GM21529 (cell line): ENCODE measurements around the gene ST6GALNAC3.
A peak's percentile ranks its signal among the peaks of the same experiment; 100 is the strongest.

Source experiments
- ATAC-seq: cut with Tn5 transposase; IDR thresholded peaks from one replicate; pipeline ENCODE4 v1.9.1; 2021; ENCODE audit not compliant: unreplicated experiment

Gene ST6GALNAC3

GRCh38 chr1:76140227-76140626, 65.7 kb downstream of the ST6GALNAC3 start:
- no peak for ATAC-seq

DNA sequence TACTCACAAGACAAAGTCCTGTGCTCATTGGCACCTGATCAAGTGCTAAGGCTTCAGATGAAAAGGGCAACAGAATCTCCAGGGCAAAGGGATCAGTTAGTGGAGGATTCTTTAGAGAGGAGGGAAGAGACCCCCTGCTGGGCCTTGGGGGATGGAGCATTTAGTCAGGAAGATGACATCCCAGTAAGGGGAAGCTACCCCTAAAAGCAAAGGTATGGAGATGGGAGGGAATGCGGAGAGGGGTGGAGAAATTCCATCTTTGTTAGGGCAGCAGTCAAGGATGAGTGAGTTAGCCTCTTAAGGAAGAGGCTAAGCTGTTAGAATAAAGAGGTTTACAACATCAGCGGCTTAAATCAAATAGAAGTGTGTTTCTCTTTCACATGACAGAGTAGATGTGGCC, 67.4 kb downstream of the ST6GALNAC3 start:
- no peak for ATAC-seq

DNA sequence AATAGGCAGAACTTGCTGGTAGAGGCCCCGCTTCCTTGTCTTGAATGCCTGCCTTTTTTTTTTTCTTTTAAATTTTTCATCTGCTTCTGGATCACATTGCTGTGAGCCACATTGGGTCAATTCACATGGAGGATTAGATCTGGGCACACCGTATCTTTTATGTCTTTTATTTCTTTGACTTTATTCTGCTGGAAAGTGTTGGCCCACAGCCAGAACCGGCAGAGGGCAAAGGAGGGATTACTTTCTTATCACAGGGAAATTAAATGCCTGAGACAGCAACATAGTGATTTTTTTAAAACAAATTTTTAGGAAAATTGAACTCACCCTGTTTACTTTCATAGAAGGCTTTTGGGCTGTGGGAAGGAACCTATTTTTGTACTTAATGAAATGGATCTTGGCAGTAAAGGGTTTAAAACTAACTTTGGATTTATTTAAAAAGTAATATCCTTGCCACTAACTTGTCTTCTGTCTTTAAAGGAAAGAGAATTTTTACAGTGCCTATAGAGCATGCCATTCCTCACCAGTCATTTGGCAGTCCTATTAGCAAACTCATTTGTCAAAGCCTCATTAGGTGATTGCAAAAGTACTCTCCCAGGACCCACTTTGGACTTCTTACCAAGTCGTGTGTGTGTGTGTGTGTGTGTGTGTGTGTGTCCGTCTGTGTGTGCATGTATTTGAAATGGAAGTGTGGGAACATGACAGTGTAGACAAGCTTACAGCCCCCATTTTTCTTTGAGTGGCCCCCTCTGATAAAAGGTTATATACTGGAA, 68.4 kb downstream of the ST6GALNAC3 start:
- no peak for ATAC-seq

GRCh38 chr1:76144247-76144646, 69.7 kb downstream of the ST6GALNAC3 start:
- ATAC-seq, result no peak

- no peak for ATAC-seq
Observed at GRCh38 chr1:76145332-76145731, 70.8 kb downstream of the ST6GALNAC3 start.

DNA sequence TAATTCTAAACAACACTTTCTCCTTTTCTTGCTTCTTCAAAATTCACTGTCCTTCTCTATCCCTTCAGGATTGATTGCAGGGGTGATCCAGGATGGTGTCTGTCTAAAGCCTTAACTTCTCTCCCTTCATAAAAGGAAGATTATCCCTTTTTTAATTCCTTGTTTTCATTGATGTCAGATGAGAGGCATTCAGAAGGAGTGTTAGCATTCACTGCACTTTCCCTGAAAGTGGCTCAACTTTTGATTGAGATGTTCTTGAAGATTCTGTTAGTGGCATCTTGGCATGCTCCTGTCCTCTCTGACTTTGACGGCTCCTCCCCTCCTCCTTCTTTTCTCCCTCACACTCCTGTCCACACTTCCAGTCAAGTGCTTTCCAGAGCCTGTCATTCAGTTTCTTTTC, 71.6 kb downstream of the ST6GALNAC3 start:
- no peak for ATAC-seq

DNA sequence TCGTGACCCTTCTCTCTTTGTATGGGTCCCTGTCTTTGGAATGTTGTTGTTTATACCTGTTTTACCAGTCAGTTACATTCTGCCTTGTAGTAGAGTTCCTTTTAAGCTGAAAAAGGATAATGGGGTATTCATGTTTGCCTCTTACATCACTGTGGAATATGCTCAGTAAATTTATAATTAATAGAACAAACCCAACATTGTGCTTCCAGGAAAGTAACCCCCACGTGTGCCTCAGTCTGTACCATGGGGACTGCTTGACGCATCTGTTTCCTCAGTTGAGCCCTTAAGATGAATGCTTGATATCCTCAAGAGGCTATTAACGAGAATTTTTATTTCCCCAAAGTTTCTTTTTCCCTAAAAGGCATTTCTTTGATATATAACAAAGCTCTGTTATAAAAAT, 73.4 kb downstream of the ST6GALNAC3 start:
- ATAC-seq, result no peak

GRCh38 chr1:76148460-76148859, 73.9 kb downstream of the ST6GALNAC3 start:
- ATAC-seq, result no peak

DNA sequence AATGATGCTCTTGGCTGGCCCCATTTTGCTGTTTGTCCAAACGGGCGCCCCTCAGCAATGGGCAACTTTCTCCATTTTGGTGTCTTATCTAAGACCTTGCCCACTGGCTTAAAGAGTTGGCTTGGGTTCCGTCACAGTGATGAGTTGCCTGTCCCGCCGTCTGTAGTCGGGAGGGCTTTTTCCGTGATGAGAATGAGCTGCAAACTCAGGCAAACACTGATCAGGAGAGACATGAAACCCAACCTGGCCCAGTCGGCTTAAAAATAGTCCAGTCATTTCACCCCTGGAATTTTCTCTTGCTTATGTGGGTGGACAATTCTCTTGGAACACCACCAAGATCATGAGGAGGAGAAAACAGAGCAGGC, 79.3 kb downstream of the ST6GALNAC3 start:
- no peak for ATAC-seq

DNA sequence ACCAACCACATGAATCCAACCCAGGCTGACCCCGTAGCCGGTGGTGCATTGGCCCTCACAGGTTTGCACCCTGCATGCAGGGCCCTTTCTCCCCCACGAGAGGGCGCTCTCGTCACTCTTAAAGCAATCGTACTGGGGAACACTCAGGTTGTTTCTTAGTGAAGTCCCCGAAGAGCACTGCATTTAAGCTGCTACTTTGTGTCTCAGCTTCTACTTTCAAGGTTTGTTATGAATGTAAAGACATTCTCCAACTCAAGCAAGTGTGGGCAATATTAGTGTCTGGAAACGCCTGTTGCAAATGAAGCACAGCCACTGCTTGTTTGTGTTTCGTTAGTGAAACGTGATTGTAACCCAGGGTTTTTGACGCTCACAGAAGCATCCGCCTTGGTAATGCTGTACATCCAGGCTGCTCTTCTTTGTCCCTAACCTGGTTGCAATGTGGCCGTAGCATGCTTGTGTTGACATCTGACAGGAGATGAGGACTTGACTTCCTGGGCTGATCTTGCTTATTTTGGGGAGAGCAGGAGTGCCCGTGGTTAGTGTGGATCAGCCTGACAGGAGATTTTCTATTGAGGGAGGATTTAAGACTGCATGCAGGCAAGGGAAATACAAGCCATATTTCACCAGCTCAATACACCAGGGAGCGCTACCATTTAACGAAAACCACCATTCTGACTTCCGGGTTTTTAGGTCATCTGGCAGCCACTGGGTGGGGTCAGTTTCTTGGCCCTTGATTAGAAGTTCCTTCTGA, 79.8 kb downstream of the ST6GALNAC3 start:
- ATAC-seq, result peak; percentile 96

GRCh38 chr1:76156987-76157386, 82.4 kb downstream of the ST6GALNAC3 start:
- ATAC-seq, result no peak

- ATAC-seq, result no peak
Observed at GRCh38 chr1:76158126-76158525, 83.6 kb downstream of the ST6GALNAC3 start.

DNA sequence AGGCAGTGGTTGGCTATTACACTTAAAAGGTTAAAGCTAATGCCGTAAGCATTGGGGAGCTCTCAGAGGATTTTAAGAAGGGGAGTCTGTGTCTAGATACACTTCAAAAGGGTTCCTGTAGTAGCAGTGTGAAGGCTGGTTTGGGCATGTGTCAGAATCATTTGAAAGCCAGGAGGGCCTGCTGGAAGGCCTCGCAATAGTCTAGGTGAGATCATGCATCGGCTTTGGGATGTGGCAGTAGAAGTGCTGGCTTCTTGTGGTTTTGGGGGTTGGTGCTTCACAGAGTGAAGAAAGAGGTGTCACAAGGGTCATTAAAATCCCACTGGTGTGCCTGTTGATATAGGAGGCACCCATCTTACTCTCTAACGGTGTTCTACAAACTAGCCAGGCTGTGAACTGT, 85.7 kb downstream of the ST6GALNAC3 start:
- ATAC-seq, result no peak

- no peak for ATAC-seq
Observed at GRCh38 chr1:76161451-76161850, 86.9 kb downstream of the ST6GALNAC3 start.

DNA sequence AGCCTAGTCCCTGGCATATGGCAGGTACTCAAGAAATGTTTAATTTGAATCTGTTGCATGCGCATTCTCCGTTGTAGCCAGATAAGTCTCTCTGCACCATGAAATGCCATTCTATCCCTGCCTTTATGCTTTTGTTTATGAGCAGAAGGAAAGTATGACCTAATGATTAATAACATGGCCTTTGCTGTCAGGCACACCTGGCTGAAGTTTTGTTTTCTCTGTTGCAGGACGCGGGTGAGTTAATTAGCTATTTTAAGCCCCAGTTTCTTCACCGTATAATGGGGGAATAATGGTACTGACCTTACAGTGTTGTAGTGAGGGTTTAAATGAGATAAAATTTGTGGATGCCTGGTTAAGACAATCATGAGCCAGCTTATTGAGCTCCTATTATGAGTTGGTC, 87.7 kb downstream of the ST6GALNAC3 start:
- no peak for ATAC-seq

- no peak for ATAC-seq
Observed at GRCh38 chr1:76164165-76164564, 89.6 kb downstream of the ST6GALNAC3 start.

DNA sequence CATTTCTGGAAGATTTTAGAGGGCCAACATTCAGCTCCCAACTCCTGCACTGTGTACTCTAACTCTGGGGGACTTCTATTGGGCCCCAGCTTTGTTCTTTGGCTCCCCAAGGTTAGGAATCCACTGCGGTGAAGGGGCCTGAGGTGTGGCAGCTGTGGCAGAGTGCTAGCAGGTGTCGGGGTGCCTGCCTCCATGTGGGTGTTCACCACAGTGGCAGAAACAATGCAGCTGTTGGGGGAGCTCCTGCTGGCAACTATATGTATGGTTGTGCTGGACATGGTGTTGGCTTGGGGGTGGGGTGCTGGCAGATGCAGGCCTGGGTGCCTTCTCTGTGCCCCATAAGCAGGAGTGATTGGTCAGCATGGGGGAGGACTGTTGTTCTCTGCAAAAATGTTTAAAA, 95.5 kb downstream of the ST6GALNAC3 start:
- no peak for ATAC-seq

GRCh38 chr1:76170513-76170912, 96.0 kb downstream of the ST6GALNAC3 start:
- ATAC-seq, result no peak

DNA sequence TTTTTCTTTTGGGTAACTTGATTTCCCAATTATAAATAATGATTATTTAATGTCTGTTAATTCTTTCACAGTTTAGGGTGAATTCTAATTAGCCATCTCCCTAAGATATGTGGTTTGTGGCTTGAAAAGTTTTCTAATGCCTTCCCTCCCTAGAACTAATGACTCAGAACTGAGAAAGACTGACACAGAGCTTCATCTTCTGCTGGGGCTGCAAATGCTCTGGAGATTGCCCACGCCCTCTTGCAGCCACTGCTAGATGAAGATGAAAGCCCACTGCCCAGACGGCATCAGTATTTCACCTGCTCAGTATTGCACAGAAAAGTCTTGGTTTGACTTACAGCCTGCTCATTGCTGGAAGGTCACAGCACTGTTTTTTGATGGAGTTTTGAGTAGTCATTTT, 101.5 kb downstream of the ST6GALNAC3 start:
- ATAC-seq, result no peak

DNA sequence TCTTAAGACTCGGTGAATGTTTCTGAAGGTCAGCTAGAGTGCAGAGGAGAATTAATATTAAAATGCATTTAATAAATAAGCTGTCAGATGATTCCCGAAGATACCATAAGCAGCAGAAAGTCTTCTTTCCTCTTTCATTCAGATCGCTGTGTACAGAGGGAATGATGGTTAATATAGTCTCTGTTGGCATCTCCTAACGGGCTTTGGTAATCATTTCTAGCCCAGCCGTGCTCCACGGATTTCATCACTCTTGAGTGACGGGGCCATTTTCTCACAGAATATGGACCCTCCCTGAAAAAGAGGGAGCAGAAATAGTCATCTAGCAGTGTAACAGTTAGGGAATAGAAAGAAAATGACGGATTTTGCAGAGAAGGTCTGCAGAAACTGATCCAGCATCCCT, 103.1 kb downstream of the ST6GALNAC3 start:
- ATAC-seq, result no peak

DNA sequence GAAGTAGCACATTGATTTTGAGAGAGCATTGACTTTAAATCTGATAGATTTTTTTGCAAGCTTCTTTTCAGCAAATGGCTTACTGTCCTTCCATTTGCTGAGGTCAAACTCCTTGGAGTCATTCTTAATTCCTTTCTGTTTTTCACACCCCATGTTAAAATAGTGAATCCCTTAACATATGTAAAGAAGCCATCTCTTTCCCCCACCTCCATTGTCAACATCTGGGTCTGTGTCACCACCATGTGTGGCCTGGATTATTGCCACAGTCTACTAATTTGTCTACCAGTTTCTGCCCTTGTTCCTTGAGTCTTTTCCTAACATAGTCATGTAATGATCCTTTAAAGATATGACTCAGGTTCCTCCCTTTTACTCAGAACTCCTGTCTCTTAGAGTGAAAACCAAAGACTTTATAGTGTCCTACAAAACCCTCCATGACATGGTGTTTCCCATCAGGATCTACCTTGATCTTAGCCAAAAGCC, 104.7 kb downstream of the ST6GALNAC3 start:
- ATAC-seq, result no peak

DNA sequence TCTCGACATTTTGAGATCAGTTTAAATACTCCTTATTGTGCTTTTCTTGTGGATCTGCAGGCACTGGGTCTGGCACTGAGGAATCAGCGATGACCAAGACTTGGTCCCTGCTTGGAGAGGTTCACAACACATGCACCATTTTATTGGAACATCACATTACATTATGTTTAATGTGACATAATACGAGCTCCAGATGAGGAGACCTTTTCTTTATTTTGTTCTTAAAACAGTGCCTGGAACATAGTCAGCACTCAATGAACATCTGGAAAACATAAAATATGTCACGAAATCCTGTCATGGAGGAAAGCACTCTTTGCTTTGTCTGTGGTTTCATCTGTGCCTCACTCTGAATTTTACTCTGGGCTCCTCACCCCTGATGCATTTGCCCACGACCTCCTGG, 110.7 kb downstream of the ST6GALNAC3 start:
- ATAC-seq, result no peak
